DMS79 treated with DMSO at 0.1 percent for 48 hours (cell line): ENCODE measurements around the gene LPIN3.
A peak's percentile ranks its signal among the peaks of the same experiment; 100 is the strongest.

Experiments used
- DNase-seq: peaks from one replicate; lab custom pipeline; 2025; lab: John Stamatoyannopoulos, UW

The LPIN3 gene

GRCh38 chr20:41320441-41320840, 20.2 kb upstream of the LPIN3 start:
- no peak for DNase-seq

DNA sequence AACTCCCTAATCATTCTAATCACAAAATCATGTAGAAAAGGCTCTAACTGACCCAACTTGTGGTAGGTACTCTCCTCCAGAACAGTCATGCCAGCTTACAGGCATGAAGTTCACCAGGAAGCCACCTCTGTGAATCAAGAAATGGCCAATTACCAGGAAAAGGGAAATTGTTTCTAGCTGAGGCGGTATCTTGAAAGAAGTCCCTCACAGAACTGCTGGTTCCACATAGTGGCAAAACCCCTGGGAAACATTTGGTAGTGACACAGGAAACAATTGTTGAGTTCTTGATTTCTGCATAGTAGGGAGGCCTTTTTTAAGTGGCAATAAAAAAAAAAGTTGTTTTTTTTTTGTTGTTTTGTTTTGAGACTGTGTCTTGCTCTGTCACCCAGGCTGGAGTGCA, 19.6 kb upstream of the LPIN3 start:
- no peak for DNase-seq

GRCh38 chr20:41327178-41327577, 13.4 kb upstream of the LPIN3 start:
- no peak for DNase-seq

DNA sequence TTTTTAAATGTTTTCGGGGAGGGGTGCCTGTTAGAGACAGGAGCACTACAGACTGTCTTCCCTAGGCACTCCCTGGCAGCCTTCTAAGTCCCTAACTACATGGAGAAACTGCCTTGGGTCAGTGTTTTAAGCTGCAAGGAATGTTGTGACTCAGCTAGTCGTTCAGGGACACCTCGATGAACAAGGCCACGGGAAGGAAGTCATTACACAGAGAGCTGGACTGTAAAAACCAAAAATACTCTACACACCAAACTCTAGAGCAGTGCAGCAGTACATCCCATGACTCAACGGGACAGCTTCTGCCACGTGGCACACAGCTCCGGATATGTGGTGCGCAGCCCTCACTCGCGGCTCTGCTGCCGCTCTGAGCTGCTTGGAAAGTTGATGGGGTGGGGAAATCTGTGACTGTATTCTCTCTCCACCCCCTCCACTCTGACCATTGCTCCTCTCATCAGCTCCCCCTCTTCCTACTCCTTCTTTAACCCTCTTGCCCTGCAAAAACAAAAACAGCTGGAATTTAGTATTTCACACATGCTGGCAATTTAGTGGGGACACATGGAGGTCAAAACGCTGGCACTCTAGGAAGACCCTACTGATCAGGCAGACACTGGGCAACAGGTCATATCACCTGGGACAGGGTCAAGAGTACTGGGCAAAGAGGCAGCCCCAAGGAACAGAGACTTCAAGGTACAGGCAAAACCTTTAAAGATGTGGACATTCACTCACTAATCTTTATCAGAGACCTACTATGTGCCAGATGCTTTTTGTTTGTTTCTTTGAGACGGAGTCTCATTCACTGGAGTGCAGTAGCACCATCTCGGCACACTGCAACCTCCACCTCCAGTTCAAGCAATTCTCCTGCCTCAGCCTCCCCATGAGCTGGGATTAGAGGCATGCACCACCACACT, 10.9 kb upstream of the LPIN3 start:
- DNase-seq, result no peak

DNA sequence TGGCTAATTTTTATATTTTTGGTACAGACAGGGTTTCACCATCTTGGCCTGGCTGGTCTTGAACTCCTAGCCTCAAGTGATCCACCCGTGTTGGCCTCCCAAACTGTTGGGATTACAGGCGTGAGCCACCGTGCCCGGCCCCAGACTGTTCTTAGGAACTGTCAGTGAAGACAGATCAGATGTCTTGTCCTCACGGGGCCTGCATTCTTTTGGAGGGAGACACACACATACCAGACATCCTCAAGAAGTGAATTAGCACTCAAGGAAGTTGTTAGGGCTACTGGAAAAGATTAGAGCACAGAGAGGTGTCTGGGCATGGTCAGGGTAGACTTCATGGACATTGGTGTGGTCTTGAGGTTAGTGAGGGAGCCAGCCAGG, 10.3 kb upstream of the LPIN3 start:
- DNase-seq, result no peak

GRCh38 chr20:41330941-41331340, 9.7 kb upstream of the LPIN3 start:
- DNase-seq, result no peak

GRCh38 chr20:41331731-41332130, 8.9 kb upstream of the LPIN3 start:
- DNase-seq, result no peak

GRCh38 chr20:41334036-41334435, 6.6 kb upstream of the LPIN3 start:
- DNase-seq, result no peak

GRCh38 chr20:41334443-41335421, 5.9 kb upstream of the LPIN3 start:
- DNase-seq, result no peak

- no peak for DNase-seq
These were observed 5.0 kb upstream of the LPIN3 start for GRCh38 chr20:41335591-41335990.

GRCh38 chr20:41336711-41337492, 3.7 kb upstream of the LPIN3 start:
- no peak for DNase-seq

DNA sequence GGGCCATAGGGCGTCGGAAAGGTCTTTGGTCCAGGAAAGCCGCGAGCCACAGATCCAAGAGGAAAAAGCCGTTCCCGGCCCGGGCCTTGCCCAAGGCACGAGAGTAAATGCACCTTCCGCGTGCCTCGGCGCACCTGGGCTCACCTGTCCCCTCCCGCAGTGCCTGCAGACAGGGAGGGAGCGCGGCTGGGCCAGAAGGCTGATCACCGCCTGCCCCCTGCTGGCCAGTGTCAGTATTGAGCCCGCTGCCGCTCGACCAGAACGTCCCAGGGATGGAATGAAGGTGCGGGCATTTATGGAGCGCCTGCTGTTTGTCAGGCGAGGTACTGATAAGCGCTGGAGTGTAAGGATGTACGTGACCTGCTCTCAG, 679 bp upstream of the LPIN3 start:
- peak; percentile 58 for DNase-seq

DNA sequence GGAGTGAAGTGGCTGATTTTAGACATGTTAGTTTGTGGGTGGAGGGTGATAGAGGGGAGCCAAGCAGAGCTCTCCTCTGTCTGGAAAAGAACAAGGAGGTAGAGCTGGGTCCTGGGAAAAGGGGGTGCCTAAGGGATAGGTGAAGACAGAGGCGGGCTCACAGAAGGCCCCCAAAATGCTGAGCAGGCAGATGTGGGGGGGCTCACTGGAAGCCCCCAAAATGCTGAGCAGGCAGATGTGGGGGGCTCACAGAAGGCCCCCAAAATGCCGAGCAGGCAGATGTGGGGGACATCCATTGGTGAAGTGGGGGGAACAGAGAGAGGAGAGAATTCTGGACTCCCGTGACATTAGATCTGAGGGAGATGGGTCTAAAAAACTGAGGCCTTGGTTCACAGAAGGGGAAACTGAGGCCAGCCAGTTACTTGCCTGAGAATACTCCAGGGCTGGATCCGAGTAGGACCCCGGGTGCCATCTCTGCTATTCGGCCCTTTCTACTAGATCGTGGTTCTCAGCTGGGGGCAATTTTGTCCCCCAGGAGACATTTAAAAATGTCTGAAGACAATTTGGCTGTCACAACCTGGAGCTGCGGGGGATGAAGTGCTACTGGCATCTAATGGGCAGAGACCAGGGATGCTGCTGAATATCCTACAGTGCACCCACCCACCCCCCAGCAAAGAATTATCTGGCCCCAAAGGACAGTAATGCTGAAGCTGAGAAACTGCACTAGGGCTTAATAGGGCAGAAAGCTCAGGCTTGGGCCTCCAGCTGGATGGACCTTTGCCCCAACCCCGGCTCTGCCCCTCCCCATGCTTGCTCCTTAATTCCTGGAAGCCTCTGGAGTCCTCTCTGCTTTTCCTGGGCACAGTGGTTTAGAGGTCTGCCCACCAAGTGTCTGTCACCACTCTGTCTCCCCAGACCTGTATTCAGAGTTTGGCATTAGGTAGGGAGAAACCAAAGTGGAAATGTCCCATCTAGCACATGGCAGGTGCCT, 2.1 kb downstream of the LPIN3 start:
- DNase-seq, result no peak

DNA sequence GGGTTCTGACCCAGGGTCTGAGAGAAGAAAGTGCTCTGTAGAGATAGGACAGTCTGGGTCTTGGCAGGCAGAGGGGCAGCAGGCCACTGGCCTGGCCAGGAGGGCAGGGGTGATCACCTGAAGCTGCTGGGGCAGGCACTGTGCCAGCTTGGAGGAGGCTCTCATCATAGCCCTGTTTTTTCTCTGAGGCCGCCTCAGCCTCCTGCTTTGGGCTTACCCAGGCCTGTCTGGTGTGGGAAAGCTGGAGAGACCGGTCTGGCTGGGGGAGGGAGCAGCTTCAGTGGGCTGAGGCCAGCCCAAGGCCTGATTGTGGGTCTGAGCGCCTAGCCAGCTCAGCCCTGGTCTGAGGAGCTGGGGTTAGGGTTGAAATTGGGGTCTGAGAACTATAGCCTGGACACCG, 3.9 kb downstream of the LPIN3 start:
- DNase-seq, result no peak

DNA sequence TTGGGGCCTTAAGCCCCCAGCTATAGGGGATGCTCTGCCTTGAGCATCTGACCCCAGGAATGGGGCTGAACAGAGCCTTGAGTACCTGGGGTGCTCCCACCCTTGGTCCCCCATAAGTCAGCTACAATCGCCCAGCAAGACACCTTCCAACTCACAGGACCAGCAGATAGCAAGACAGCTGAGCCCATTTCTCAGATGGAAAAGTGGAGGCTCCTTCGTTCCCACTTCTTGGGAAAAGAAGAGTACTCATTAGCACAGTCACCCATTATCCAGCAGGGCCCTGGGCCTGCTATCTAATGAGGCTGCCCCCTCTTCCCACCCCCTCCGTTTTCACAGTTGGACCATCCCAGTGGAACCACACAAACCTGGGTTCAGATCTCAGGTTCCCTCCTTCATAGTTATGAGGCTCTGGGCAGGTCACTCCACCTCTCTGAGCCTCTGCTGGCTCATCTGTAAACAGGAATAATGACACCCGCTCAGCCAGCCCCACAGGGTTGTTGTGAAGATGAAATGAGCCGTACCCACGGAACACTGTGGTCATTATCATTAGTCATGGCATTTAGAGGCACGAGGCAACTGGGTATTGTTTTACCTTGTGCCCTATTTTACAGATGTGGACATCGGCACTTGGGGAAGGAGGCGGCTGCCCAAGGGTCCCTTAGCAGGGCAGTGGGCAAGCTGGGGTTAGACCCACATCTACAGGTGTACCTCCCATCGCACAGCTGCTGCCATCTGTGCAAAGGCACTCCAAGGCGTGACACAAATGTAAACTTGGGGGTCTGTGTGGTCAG, 4.5 kb downstream of the LPIN3 start:
- DNase-seq, result no peak

GRCh38 chr20:41345729-41346067, 5.1 kb downstream of the LPIN3 start:
- no peak for DNase-seq

GRCh38 chr20:41347523-41348429, 7.2 kb downstream of the LPIN3 start:
- DNase-seq, result no peak

- DNase-seq, result no peak
These were observed 8.0 kb downstream of the LPIN3 start for GRCh38 chr20:41348430-41349172.
